HG03103 (cell line): Measurements from ENCODE around the gene RNF13.

Experiments used
- ATAC-seq: cut with Tn5 transposase; IDR thresholded peaks from one replicate; pipeline ENCODE4 v1.9.1; 2021; ENCODE audit warnings: low read depth; ENCODE audit not compliant: unreplicated experiment

RNF13 gene, protein sequence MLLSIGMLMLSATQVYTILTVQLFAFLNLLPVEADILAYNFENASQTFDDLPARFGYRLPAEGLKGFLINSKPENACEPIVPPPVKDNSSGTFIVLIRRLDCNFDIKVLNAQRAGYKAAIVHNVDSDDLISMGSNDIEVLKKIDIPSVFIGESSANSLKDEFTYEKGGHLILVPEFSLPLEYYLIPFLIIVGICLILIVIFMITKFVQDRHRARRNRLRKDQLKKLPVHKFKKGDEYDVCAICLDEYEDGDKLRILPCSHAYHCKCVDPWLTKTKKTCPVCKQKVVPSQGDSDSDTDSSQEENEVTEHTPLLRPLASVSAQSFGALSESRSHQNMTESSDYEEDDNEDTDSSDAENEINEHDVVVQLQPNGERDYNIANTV

DNA sequence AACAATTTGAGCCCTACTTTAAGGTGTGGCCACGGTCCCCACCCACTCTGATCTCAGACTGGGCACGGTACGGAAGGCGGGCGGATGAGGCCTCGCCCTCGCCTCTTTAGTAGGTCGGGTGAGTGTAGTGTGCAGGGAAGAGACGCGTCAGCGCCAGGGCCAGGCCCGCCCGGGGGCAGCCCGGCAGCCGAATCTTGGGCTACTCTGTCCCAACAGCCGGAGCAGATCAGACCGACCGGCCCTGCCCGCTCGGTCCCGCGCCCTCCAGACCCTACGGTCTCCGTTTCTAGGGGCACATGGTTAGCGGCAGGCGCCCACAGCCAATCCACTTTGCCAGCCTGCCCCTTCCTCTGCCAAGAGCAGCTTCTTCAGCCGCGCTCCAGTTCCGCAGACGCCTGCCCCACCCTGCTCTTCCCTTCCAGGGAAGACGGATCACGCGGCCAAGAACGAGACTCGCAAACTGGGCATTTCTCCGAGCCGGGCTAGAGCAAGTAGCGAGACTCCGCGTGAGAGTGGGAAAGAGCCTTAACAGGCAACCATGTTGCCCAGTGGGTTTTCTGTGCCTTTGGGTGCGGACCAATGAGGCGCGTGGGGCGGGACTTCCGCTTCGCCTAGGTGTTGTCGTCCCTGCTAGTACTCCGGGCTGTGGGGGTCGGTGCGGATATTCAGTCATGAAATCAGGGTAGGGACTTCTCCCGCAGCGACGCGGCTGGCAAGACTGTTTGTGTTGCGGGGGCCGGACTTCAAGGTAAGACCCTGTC lies at the start of gene RNF13:
Gene RNF13 (plus strand): TSS at position 610 of the 761 bp plus-strand sequence. CDS start 32,812 bp downstream, outside the sequence.
- peak; percentile 88 for ATAC-seq

DNA sequence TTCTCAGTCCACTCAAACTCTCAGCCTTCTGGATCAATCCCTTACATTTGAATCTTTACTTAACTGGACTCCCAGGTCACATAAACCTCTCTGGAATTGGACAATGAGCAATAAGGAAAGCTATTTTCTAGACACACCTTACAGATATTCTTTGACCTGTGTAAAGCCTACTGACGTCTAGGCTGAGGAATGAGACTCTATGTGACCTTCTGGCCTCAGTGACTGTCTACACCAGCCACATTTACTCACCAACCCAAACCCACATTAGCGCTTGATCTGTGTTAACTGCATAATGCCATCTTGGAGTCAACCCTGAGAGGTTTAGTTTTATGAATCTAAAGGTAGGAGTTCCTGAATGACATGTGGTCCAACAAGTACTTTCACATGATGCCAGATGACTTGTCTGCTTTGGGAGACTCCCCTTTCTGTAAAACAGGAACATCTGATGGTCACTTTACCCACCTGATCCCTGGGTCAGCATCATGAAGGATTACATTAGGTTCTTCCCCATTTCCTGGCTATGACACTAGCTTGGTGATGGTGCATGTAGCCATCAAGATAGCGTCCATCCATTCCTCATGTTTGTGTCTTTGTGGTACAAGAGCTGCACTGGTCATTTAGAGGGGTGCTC lies 49.3 kb upstream of the RNF13 start:
- ATAC-seq: no peak

DNA sequence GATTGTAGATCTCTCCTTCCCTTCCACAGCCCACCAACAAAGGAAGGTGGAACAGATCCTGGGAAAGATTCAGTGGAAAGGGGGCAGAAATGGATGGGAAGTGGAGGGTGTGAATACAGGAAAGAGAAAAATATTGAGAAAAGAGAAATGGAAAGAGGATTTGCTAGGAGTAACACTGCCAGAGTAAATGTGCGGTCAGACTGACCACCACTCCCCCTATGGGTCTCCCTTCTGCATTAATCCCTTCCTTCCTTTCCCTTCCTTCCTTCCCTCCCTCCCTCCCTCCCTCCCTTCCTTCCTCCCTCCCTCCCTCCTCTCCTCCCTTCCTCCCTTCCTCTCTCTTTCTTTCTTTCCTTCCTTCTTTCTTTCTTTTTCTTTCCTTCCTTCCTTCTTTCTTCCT lies 48.7 kb upstream of the RNF13 start:
- ATAC-seq: no peak

DNA sequence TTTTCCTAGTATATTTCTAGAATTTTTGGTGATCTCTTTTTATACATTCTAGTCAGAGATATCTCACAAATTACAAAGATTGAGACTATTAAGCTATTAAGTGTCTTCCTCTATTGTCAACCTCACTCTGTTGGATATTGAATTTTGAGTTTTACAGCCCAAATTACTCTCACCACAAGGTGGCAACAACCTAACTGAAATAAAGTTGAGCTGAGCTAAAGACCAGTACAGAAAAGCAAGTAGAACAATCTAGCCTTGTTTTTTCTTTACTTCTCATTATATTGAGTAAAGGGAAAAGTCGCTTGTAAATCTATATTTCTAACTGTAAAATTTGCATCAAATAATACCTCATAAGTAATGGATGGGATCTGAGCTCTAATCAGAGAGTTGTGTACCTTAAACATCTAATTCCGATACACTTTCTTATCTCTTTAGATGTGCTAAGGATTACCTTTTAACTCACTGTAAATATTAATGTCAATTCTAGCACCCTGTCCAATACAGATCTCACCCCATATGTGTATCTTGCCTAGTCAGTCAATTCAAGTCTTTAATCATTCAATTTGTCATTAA lies 47.2 kb upstream of the RNF13 start:
- ATAC-seq: no peak

DNA sequence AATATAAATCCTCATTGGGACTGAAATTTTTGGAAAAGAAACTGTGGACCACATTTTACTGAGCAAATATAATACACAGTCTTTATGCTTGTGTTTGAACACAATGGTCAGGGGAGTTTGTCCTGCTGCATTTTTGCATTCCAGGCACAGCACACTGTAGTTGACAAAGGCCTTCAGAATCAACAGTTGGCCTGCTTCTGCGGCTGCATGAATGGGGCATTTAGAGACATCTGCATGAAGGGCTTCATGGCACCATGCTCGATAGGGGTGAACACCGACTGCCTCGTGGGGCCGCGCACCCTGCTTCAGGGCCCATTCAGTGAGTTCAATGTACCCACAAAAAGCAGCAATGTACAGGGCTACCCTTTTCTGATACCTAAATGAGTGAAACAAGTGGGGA lies 45.3 kb upstream of the RNF13 start:
- ATAC-seq: no peak

DNA sequence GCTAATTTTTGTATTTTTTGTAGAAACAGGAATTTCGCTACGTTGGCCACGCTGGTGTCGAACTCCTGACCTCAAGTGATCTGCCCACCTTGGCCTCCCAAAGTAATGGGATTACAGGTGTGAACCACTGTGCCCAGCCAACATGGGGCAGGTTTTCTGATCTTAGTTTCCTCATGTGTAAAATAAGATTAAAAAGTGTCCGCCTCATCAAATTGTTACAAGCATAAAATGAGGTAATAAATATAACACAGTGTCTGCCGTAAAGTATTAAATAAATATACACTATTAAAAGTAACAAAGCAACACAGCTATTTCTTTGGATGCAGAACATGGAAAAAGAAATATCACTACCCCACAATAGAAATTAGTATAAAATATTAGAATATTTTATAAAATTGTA lies 44.3 kb upstream of the RNF13 start:
- no peak for ATAC-seq

DNA sequence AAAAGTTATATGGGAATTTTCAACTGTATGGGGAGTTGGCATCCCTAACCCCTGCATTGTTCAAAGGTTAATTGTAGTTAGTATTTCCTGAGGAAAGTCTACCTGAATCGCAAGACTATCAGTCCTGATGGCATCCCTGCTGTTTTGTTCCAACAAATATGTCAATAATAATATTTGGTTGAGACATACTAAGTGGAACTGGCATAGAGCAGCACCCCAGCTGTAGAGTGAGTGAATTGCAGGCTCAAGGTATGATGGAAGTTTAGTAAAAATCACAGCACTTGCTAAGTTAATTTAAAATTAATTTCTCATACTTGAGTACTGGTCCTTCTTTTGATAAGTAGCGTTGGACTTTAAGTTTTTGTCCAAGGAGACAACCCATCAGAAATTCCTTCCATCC lies 42.8 kb upstream of the RNF13 start:
- ATAC-seq: no peak

DNA sequence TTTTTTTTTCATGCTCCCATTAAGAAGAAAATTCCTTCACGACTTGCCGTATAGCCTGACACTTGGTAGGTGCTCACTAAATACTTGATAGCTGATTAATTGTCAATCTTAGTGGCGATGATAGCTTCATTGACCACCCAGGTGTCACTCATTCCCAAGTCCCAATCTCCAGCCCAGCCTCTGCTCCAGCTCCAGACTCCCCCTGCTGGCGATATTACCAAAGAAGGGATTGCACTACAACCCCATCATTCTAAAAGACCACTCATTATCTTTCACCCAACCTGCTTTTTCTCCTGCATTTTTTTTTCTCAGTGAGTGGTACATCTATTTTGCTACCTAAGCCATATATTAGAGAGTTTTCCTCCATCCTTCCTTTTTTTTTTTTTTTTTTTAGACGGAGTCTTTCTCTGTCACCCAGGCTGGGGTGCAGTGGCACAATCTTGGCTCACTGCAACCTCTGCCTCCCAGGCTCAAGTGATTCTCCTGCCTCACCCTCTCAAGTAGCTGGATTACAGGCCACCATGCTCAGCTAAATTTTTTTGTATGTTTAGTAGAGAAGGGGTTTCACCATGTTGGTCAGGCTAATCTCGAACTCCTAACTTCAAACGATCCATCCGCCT lies 41.3 kb upstream of the RNF13 start:
- ATAC-seq: no peak

DNA sequence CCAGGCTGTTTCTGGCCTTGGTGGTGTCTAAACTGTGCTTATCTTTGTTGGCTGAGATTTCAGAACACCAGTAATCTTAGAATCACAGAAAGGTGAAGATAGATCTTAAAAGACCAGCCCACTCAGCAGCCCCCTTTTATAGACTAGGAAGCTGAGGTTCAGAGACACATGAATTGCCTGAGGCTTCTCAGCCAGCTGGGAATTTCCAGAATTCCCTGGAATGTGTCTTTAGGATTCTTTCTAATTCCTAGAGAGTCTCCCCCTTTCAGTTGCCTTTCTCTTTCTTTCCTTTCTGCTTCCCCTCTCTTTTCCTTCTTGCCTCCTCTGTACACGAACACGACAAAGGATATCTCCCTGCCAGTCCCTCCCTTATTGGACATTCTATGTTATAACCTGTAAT lies 40.2 kb upstream of the RNF13 start:
- no peak for ATAC-seq

DNA sequence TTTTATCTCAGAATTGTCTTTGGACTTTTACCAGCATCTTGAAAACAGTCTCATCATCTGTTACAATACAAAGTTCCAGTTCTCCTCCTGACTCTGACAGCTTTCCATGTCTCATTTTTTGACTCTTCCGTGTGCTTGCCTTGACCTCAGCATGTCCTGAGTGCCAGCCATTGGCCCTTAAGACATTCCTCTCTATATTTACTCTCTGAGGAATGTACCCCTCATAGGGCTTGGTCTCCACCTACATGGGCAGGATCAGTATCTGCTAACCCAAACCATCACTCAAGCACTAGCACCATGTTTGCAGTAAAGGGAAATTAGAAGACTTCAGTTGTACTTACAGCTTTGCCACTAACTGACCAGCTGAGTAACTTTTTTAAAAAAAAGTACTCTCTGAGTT lies 36.8 kb upstream of the RNF13 start:
- no peak for ATAC-seq

DNA sequence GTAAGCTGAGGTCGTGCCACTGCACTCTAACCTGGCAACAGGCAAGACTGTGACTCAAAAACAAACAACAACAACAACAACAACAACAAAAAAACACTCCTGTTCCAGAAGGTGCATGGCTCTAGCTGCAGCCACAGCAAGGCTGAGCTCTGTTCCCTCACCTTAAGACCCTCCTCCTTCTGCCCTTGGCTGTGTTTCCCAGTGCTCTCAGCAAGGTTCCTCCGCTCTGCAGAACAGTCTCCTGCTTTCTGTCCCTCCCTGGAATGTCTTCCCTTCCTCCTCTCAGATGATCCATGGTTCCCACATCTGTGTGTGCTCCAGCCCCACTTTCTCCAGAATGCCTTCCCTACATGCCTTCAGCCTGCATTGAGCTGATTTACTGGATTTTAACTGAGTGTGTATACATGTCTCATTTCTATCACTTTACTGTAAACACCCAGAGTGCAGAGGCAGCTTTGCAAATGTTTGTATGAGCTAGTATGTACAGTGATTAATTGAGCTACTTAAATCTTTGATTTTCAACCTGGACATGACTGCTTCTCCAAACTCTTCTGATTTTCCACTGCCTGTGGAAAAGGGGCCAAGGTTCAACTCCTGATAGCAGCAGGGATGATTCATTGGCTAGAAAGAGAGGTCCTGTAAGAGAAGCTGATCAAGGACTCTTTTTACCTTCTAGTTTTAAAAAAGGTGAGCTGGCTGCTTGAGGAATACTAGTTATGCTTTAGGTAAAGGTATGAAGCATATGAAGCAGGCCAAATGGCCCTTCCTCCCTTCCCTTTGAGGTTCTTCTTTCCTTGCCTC lies 35.4 kb upstream of the RNF13 start:
- no peak for ATAC-seq

DNA sequence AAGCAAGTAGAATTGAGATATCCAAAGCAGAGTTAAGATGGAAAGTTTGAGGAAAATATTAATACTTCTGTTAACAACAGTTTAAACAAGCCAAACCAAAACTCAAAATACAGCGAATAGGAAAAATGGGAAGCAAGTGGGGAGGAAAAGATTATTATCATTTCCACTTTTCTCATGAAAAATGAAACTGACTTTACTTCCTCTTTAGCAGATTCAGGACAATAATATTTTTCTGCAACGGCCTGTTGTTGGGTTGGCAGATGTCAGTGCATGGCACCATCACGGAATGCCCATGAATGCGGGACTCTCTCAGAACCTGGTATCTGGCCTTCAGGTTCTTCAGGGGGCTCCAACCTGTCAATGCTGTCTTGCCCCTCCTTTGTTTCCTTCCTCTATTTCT lies 31.8 kb upstream of the RNF13 start:
- ATAC-seq: no peak

DNA sequence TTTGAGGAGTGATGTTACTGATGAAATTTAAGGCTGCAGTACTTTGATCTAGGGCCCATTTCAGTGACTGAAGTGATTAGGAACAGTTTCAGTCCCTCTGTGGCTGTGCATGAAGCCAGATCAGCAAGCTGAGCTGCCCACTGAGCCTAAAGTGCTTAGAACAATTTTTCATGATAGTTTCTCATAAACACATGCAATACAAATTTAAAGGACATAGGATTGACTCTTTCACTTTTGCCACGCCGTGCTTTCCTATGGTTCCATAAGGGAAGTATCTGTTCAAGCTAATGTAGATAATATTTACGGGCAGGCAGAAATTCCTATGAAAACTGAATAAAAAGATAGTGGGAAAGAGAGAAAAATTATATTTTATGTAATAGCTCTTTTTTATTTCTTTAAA lies 31.3 kb upstream of the RNF13 start:
- no peak for ATAC-seq

DNA sequence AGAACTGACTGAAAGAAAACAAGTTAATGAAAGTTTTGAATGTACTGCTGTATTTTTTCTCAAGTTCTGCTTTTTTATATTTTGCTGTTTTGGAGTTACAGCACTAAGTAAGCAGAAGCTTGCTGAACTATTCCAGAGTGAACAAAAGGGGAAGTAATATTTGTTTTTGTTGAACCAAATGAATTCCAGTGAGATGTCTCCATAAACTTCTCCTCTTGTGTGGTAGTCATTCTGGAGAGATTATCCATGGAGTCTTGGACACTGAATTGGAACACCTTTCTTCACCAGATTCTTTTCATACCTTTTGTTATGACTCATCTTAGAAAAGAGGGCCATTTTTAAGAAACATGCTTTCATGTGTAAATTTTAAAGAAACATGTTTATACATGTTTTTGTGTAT lies 29.4 kb upstream of the RNF13 start:
- ATAC-seq: no peak

DNA sequence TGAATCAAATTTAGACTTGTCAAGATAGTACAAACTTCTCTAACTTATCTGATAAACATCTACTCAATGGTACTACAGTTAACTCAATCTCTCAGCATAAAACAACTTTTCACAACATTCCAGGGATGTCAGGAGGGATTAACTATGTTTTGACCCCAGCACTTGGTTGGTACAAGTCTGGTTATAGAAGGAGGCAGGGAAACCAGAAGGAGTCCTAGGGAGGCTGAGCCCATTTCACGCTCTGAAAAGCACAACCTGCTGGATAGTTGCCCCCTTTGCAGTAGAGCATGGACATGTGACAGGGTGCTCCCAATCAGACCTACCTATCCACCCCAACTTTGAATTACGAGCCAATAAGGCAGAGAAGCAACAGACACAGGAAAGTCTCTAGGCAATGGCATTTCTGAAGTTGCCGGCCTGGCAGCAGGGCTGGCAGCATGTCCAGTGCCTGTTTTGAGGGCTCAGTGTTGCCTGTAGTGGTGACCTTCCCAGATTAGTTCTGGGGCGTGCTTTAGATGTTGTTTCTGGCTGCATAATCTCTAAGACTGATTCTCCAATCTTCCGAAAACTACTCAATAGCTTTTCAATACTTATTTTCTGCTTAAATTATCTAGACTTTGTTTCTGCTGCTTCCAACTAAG lies 28.8 kb upstream of the RNF13 start:
- no peak for ATAC-seq

DNA sequence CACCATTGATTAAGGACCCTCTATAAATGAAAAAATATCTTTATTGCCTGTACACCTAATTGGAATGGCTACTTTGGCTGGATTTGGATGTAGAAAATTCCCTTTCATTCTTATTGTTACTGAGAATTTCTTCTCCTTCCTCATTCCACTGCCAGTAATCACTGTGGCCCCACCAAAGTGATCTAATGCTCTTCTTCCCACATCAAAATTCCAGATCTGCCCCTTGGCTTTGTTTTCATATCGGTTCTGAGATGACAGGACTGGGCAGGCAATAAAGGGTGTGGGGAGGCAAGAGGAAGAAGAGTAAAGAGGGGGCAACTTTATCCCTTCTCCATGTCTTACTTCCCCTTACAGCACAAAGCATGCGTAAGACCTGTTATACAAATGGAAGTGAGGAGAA lies 22.7 kb upstream of the RNF13 start:
- no peak for ATAC-seq

DNA sequence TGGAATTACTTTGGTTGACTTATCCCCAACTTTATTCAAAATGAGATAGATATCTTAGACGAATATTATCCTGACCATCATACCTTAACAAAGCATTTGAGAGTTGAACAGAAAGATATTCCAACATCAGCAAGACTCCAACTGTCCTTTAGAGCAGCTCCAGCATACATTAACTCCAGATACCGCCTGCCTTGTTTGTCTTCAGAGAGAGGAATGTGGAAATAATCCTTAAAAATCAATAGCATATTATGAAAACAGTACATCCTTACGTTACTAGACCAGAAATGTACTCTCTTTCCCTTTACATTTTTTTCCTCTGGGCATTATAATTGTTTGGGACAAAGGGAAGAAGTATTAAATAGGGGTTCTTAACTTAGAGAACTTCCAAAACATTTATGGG lies 22.3 kb upstream of the RNF13 start:
- ATAC-seq: no peak

DNA sequence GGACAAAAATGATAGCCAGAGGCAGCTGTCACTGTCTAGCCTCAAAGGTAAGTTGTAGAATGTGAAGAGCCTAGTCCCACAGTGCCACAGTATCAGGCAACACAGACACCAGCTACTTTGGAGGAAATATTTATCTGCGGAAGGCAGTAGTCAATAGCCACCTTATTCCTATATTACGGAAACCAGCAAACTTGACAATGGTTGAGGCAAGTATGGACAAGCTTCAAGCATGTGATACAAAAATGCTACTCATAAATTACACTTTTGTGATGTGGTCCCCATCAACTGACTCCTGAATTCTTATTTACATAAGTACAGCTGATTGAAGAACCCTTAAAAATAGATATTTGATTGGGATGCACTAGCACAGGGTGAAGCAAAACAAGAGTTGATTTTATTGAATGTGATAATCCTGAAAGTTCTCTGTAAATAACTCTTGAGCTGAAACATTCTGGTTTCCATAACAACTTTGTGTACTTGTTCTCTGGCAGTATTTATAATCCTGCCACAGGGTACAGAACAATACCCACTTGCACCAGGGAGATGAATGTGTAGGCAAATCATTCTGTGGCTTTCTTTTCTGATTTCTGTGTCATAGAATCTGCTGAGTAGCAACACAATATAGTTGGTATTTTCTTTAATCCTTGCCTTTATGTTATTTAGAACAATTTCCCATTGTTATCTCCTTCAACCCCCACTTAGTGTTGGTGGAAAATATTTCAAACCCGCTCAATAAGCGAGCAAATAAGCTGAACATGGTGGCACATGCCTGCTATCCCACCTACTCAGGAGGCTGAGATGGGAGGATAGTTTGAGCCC lies 20.4 kb upstream of the RNF13 start, which contains the start of gene ANKUB1:
Gene ANKUB1 (minus strand): TSS at position 103 of the 819 bp plus-strand sequence. CDS start 188 bp downstream, outside the sequence.
- no peak for ATAC-seq

DNA sequence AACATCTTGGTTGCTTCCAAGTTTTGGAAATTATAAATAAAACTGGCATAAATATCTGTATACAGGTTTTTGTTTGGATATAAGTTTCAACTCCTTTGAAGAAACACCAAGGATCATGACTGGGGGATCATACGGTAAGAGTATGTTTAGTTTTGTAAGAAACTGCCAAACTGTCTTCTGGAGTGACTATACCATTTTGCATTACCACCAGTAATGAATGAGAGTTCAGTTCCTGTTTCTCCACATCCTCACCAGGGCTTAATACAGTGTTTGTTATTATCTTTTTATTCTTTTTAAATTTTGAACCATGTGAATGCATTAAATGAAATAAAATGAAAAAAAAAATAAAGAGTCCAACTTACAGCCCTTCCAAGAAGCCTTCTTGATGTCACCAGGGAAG lies 17.0 kb upstream of the RNF13 start:
- no peak for ATAC-seq
